HG02588 (cell line): Measurements from ENCODE around the gene TRIM3.
A peak's percentile ranks its signal among the peaks of the same experiment; 100 is the strongest.
"Not testable (repeated sequence)": the region's sequence is repeated elsewhere in the genome, so short reads cannot be mapped to it uniquely, and the experiment has no call there.

Experiments used
- ATAC-seq: cut with Tn5 transposase; IDR thresholded peaks from one replicate; pipeline ENCODE4 v1.9.1; 2021; ENCODE audit warnings: mild to moderate bottlenecking, moderate library complexity; ENCODE audit not compliant: unreplicated experiment

TRIM3 gene

GRCh38 chr11:6473451-6474412 is at the start of gene TRIM3:
Gene TRIM3 (minus strand): TSS chr11:6473941. CDS start chr11:6465695, 8,246 bp downstream.
- peak; percentile 64 for ATAC-seq

- ATAC-seq = no peak
Measured at GRCh38 chr11:6523253-6523652, 49.5 kb upstream of the TRIM3 start.

GRCh38 chr11:6521946-6522345 is 48.2 kb upstream of the TRIM3 start:
- ATAC-seq = not testable (repeated sequence)

GRCh38 chr11:6520265-6520664 is 46.5 kb upstream of the TRIM3 start:
- ATAC-seq = no peak

- no peak for ATAC-seq
Measured at GRCh38 chr11:6516865-6517264, 43.1 kb upstream of the TRIM3 start.

- no peak for ATAC-seq
Measured at GRCh38 chr11:6505577-6506240, 32.0 kb upstream of the TRIM3 start.

- ATAC-seq = no peak
Measured at GRCh38 chr11:6504166-6504565, 30.4 kb upstream of the TRIM3 start.

- ATAC-seq = no peak
Measured at GRCh38 chr11:6502382-6502781, 28.6 kb upstream of the TRIM3 start.

GRCh38 chr11:6498544-6498943 is 24.8 kb upstream of the TRIM3 start:
- no peak for ATAC-seq

GRCh38 chr11:6498121-6498520 is 24.4 kb upstream of the TRIM3 start:
- no peak for ATAC-seq

- ATAC-seq = no peak
Measured at GRCh38 chr11:6497069-6497839, 23.5 kb upstream of the TRIM3 start, which contains the start of gene DNHD1. Gene DNHD1 (plus strand): TSS chr11:6497280. CDS start chr11:6498216, 936 bp downstream.

GRCh38 chr11:6489306-6489705 is 15.6 kb upstream of the TRIM3 start:
- no peak for ATAC-seq

GRCh38 chr11:6488821-6489220 is 15.1 kb upstream of the TRIM3 start:
- no peak for ATAC-seq

GRCh38 chr11:6488342-6488741 is 14.6 kb upstream of the TRIM3 start:
- no peak for ATAC-seq

- no peak for ATAC-seq
Measured at GRCh38 chr11:6486938-6487337, 13.2 kb upstream of the TRIM3 start.

- ATAC-seq = no peak
Measured at GRCh38 chr11:6486256-6486655, 12.5 kb upstream of the TRIM3 start.

GRCh38 chr11:6485661-6486060 is 11.9 kb upstream of the TRIM3 start:
- ATAC-seq = no peak

- ATAC-seq = no peak
Measured at GRCh38 chr11:6483015-6483414, 9.3 kb upstream of the TRIM3 start.

- no peak for ATAC-seq
Measured at GRCh38 chr11:6482441-6482840, 8.7 kb upstream of the TRIM3 start.

GRCh38 chr11:6481924-6482275 is 8.2 kb upstream of the TRIM3 start:
- no peak for ATAC-seq
